GM21619 (cell line): ENCODE results near the gene UCP3.
"Not testable (repeated sequence)": the region's sequence is repeated elsewhere in the genome, so short reads cannot be mapped to it uniquely, and the experiment has no call there.

Source experiments
- ATAC-seq: cut with Tn5 transposase; IDR thresholded peaks from one replicate; pipeline ENCODE4 v1.9.1; 2021; ENCODE audit not compliant: unreplicated experiment

Gene UCP3

DNA sequence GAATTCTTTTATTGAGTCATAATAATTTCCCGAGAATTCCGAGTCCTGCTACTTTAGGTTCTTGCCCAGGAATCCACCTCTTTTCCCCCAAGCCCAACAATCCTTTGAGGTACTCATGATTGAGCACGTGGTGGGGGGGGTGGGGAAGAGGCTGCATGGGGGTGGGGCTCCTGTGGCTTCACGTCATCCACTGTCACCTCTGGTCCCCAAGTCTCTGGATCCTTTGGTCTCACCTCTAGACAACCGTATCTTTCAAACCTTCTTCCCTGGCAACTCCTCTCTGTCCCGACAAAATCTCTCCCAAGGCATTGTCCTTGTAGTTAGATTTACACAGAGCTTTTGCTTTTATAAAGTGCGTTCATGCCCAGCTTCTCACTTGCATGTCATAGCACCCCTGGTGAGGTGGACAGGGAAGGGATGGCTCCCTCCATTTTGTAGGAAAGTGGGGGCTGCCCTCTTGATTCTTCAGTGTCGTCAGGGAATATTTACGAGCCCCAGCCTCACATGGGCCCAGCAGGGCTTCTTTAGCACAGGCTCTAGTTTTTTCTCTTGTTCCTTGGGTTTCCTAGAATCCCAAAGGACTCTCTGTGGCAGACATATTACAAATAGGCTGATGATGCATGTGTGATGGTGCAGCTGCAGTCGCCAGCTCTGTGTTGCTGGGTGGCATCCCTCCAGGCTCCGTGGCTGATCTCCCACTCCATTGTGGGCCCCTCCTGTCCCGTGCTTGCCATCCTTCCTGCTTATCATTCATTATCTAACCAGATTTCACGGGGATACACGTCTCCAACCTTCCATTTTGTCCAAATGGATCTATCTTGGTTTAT, 8.4 kb downstream of the UCP3 start:
- ATAC-seq, result no peak

DNA sequence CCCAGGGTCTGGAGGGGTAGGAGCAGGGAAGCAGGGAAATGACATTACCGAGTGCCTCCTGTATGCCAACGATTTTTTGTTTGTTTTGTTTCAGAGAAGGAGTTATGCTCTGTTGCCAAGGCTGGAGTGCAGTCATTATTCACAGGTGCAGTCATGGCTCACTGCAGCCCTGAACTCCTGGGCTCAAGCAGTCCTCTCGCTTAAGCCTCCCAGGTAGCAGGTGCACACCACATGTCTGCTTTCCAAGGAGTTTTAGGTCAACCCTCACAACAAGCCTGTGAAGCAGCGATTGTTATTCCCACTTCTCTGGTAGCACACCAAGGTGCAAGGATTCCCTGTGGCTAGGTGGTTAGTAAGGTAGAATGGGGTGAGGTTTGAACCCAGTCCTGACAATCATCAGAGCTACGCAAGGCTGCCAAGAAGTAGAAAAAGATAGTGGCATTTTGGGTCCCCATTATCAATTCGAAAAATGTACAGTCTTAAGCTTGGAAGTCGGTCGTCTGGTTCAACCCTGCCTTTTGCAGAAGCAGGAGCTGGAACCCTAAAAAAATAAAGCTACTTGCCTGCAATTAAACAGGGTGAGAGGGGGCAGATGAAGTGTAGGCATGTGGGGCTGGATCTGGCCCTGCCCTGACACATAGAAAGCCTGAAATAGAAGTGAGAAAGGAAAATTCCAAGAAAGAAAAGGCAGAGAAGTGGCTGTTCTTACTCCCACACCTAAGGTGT, 9.1 kb downstream of the UCP3 start:
- no peak for ATAC-seq

DNA sequence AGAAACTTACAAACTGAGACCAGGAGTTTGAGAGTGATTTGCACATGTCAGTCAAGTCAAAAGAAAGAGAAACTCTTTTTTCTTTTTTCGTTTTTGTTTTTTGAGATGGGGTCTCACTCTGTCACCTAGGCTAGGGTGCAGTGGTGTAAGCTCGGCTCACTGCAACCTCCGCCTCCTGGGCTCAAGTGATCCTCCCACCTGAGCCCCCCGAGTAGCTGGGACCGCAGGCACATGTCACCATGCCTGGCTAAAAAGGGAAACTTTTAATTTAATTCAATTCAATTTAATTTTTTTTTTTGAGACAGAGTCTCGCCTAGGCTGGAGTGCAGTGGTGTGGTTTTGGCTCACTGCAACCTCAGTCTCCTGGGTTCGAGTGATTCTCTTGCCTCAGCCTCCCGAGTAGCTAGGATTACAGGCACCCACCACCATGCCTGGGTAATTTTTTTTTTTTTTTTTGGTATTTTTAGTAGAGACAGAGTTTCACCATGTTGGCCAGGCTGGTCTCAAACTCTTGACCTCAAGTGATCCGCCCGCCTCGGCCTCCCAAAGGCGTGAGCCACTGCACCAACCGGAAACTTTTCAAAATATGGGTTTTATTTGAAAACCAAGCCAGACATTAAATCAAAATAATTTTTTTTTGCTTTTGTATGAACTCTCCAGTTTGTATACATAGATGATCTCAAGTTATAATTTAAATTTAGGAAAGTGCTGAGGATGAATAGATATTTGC, 9.9 kb downstream of the UCP3 start:
- ATAC-seq, result no peak

DNA sequence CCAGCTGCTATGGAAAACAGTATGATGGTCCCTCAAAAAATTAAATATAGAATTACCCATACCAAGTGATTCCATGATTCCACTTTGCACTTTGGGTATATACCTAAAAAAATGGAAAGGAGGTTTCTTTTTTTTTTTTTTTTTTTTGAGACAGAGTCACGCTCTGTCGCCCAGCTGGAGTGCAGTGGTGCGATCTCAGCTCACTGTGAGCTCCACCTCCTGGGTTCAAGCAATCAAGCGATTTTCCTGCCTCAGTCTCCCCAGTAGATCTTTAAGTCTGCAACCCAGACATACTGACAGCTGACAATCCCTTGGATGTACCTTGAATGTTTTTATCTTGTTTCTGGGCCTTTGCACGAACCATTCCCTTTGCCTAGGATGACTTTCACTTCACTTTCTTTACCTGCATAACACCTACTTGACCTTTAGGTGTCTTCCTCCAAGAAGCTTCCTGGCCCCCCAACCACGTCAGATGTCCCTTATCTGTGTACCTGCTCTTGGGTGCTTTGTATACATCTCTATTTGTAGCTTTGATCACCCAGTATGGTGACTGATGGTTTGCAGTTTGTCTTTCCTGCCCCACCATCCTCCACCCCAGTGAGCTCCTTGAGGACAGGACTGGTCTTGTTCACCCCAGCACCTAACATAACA, 11.6 kb downstream of the UCP3 start:
- ATAC-seq, result no peak

DNA sequence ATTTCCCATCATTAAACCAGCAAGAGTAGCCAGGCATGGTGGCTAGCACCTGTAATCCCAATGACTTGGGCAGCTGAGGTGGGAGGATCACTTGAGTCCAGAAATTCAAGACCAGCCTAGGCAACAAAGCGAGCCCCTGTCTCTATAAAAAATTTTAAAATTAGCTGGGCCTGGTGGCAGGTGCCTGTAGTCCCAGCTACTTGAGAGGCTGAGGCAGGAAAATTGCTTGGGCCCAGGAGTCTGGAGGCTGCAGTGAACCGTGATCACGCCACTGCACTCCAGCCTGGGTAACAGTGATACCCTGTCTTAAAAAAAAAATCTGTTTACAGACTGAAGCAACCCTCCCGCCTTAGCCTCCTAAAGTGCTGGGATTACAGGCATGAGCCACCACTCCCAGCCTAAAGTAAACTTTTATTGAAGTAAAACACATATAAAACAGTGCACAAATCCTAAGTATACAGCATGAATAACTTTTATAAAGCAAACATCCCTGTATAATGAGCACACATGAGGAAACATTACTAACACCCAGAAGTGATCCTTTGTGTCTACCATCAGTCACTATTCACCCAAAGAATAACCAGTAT, 12.6 kb downstream of the UCP3 start:
- ATAC-seq, result no peak

DNA sequence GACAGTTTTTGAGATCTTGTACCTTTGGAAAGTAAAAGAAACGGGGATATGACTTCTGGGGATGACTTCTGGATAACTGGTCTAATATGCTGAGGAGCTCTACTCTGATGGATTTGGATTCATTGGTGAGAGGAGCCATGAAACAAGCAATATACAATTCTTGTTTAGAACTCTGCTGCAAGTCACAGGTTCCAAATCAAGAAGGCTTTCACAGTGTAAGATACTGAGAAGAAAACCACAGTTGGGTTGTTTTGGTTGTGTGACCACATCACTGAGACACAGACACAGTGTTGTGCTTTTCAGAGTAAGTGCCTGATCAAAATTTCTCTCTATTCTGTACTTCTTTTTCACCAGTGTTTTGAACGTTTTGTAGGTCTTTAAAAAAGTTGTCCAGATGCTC, 13.2 kb downstream of the UCP3 start:
- ATAC-seq, result peak; percentile 32

DNA sequence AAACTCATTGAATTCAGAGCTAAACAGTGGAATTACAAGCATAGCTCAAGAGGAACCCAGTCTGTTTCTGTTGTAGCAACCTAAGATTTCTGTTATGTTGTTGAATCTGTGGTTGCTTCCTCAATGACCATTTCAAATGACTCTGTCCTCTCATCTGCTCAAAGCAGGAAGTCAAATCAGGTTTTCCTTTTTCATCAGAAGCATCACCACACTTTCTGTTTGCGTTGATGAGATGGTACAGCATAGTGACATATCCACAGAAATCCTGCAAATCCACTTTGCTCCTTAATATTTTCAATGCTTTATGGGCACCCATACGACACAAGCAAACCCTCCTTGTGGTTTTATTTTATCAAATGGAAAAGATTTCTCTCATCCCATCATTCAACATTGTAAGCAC, 13.6 kb downstream of the UCP3 start:
- peak; percentile 51 for ATAC-seq

DNA sequence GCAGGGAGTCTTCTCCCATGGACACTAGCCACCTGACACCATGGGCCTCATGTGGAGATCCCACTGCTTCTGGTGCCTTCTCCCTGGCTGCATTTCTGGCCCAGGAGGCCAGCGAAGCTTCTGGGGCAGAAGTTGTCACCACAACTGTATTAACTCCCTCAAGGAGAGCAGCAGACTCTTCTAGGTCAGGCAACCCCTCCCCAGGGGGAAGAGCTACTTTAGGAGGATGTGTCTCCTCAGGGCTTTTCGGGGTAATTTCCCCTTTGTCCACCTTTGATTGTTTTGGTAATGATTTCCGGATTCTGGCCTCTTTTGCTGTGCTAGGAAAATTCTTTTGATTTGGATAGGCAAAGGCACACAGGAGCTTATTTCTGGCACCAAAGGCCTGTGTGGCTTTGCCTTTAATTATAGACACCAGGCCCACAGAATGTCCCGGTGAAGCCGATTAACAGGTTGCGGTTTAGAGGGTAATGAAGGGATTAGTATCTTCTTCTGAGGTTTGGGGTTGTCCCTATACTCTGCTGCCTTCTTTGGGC, 17.3 kb downstream of the UCP3 start:
- ATAC-seq, result no peak

DNA sequence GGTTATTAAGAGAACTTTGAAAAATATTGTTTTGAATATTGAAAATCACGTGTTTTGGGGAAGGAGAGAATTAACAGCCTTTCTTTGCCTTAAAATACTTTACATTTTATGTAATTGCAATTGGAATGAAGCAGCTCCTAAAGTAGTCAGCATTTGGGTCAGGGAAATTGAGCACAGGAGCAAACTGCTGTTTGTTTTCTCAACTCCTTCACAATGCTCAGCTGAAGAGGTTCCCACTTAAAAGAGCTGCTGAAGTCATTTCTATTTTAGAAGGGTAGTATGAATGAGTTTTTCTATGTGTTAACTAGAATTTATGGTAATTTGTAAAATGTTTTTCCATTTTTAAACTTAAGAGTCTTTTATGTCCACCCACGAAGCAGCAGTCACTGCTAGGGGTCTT, 18.2 kb downstream of the UCP3 start:
- ATAC-seq, result no peak

DNA sequence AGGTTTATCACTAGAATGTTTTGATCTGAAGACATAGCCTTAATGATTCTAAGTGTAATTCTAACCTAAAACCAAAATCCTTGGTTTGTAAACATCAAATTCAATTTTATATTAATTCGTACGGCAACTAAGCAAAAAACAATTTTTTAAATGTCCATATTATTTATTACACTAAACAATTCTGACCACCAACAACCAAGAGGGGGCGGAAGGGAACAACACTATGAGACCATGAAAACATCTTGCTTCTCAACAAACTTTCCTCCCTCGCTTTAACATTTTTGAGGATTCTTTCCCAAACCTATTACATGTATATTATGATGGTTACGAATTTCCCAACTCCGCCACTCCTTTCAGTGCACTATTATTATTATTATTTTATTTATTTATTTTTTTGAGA, 19.7 kb downstream of the UCP3 start:
- no peak for ATAC-seq

DNA sequence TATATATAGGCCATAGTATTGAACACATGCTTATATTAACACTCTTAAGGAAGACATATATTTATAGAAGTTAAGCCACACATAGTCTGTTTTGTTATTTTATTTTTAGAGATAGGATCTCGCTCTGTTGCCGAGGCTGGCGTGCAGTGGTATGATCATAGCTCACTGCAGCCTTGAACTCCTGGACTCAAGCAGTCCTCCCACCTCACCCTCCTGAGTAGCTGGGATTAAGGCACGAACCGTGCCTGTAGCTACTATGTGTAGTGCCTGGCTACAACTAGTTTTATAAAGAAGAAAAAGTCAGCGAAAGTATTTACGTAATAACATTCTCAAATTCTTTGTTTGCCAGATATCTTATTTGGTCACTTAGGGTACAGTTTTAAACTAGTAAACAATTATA, 20.7 kb downstream of the UCP3 start:
- ATAC-seq, result no peak

DNA sequence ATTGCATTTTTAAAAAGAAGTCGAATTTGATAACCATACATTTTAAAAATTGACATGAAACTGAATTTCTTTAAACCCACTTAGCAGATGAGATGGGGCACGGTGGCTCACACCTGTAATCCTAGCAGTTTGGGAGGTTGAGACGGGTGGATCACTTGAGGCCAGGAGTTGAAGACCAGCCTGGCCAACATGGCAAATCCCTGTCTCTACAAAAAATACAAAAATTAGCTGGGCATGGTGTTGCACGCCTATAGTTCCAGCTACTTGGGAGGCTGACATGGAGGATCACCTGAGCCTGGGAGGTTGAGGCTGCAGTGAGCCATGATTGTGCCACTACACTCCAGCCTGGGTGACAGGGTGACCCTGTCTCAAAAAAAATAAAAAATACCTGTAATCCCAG, 23.2 kb downstream of the UCP3 start:
- ATAC-seq, result not testable (repeated sequence)

DNA sequence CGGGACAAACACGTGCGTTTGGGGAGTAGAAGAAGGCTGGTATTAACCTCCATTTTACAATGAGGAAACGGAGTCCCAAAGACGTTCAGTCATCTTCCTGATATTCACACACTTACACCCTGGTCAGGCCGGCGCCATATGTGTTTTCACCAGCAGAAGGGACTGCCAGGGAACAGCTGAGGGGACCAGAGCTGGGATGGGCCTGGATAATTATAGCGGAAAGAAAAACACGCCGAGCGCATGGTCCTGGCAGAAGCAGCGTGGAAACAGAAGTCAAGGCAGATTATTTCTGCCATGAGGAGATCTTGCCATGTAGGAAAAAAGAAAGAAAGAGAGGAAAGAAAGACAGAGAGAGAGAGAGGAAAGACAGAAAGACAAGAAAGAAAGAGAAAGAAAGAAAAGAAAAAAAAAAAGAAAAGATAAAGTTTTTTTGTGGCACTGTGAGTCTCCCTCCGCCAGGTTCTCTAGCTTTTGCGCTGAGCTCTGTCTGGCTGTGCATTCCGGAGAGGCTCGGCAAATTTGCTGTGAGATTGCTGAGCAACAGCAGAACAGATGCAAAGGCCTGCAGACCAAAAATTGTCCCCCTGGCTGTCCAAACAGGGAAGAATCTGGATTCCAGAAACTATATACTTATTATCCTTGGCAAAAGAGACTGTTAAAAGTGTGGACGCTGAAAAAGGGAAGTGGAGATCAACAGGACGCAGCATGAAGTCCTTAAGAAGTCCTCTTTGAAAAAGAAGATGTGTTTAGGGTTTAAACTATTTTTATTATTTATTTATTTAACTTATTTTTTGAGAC, 24.9 kb downstream of the UCP3 start:
- ATAC-seq, result no peak

DNA sequence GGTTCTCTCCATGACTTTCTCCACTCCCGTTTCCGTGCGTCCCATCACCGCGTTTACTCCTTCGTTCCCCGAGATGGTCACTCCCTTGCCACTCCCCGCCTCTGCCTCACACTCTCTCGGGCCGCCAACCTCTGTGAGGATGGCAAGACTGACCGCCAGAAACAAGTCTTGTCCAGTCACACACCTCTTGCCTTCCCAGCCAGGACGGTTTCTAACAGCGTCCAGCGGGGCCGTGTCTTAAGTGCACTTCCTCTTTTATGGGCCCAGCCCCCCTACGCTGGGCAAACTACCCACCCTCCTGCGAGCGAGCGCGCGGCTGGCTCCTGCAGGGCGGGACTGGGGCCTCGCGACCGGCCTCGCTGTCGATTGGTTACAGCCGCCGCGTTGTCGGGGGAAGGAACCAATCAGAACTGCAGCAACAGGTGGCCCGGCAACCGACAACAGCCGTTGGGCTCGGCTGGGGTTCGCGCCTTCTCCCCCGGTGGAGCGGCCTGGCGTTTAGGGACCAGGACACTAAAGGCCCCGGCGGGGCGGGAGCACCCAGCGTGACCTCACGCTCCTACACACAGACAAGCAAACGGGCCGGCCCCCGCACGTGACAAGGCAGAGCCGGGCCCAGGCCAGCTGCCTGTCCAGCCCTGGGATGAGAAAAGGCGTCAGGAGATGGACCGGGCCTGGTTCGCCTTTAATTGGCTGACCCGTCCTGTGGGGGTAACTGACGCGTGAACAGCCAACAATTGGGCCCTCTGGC, 25.7 kb downstream of the UCP3 start:
- ATAC-seq, result peak; percentile 69

DNA sequence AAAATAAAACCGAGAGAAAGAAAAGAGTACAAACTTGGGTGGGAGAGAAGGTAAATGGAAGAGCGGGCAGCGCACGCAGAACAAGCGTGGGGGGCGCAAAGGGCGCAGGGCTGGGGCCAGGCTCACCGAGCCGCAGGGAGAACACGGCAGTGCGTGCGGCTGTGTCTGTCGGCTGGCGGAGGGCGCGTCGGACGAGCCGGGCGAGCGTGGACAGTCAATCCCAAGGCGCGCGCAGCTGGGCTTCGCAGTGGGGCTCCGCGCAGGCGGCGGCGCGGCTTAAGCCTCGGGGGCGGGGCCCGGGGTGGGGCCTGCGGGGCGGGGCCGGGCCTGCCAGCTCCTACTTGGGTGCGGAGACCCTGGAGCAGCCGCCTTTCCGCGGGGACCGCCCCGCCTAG, 26.3 kb downstream of the UCP3 start, which contains the start of gene UCP2:
TSS of gene UCP2 (minus strand) at position 249 of the 395 bp plus-strand sequence. CDS start 4,465 bp downstream, outside the sequence.
- peak; percentile 52 for ATAC-seq

DNA sequence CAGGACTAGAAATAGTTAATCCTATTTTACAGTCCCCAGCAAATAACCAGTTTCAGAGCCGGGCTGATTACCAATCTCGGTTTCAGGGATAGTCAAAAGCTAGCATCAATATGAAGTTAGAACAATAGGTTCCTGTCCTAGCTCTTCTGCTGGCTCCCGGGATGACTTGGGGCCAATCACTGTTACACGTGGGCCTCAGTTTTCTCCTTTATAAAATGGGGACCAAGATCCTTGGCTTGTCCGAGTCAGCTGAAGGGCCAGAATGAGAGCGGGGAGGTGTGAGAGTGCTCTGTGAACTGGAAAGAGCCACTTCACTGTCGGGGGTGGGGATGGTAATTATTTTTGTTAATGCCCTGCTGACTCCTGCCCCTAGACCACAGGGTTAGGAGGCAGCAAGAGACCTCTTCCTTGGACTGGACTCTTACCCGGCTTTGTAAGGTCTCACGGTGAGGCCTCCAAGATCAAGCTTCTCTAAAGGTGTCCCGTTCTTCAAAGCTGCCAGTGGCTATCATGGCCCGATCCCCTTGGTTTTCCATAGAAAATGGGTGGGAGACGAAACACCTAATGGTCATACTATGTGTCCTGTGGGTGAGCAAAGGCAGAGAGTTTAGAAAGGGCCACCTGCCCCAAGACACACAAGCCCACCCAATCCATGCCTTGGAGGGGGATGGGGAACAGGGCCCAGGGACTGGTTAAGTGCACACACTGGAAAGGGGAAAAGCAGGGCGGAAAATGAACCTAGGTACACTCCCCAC, 27.7 kb downstream of the UCP3 start:
- ATAC-seq, result no peak

DNA sequence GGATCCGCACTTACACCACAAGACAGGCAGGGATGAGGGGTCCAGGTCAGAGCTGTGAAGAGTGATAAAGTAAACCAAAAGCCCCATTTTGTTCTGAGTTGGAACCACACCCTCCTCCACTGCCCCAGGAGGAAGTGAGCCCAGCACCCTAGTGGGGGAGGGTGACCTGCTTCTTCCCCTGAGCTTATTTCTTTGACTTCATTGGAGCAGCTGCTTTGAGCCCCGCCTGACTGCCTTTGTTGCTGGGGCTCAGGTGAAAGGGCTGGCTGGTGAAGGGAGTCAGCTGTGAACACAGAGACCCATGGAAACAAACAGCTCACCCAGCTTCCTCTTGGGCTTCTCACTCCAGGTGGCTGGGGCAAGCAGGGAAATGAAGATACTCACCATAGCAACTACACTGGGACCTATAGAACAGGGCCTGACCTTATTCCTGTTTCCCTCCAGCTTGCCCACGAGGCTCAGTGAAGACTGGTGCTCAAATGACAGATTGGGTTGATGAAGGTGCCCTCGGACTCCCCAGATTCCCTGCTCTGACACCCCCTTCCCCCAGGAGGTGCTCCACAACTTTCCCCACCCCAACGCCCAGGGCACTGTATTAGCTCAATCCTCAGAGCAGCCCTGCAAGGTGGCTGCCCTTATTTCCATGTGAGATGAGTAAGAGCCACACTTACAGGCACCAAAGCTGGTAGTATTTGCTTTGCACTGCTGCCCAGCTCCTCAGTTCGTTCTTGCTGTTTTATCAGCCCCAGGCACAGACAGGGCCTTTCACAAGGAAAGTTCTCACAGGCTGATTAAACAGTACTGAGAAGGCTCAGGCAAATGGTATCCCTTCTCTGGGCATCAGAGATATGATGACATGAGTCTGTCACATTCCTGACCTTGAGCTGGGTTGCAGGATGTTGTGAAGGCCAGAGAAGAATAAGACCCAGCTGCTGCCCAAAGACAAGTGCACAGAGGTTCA, 28.6 kb downstream of the UCP3 start:
- peak; percentile 38 for ATAC-seq
